ENCODE measurements around the gene RYK.

Gene RYK

DNA sequence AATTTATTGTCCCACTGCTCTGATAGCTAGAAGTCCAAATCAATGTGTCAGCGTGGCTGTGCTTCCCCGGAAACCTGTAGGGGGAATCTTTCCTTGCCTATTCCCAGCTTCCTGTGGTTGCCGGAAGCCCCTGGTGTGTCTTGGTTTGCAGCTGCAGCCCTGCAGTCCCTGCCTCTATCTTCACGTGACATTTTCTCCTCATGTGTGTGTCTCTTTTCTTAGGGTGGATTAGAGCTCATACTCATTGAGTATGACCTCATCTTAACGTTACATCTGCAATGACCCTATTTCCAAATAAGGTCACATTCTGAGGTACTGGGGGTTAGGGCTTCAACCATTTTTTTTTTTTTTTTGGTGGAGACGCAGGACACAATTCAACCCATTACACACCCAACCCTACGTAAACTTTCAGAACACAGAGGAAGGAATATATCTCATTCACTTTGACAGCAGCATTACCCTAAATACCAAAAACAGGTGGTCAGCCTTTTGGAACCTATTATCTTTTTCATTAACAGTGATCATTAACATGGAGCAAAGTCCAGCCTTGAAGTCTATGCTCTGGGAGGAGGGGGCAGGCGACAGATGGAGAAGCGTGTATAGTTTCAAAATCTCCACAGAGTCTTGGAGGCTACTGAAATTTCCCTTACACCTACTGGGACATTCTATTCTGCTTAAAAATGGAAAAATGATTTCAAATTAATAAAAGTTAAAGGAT, 88.6 kb downstream of the RYK start:
- no peak overlapping the region for H3K4me3 Mint-ChIP-seq
- DNase-seq (ENCODE audit: low spot score in 2 of 2): no peak
- no peak overlapping the region for H3K27ac Mint-ChIP-seq
- no peaks in the 10 kb centered on the region for H3K4me1 Mint-ChIP-seq
- H3K36me3 Mint-ChIP-seq: peaks cover 50% of the 10 kb centered on the region
- no peaks in the 10 kb centered on the region for H3K9me3 Mint-ChIP-seq
- ATAC-seq: no peak

DNA sequence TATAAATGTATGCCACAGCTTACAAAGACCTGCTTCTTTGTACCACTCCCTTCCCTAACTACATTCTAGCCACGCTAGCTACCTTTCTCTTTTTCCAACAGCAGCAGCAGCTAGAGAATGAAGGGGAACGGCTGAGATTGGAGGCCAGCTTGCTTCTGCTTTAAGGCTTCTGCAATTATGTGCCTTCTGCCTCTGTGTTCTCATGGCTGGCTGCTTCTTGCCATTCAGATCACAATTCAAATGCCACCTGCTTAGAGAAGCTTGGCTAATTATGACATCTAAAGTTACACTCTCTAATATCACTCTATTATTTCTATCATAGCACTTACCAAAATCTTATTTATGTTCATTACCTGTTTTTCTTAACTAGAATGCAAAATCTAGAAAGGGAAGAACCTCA, 95.2 kb downstream of the RYK start:
- Mint-ChIP-seq H3K27ac (no peak overlapping the region), H3K4me3 (no peak overlapping the region), H3K4me1 (no peaks in the 10 kb centered on the region), H3K9me3 (no peaks in the 10 kb centered on the region), H3K36me3 (peaks cover 69% of the 10 kb centered on the region)
- DNase-seq (ENCODE audit: low spot score in 2 of 2): no peak
- ATAC-seq: no peak

DNA sequence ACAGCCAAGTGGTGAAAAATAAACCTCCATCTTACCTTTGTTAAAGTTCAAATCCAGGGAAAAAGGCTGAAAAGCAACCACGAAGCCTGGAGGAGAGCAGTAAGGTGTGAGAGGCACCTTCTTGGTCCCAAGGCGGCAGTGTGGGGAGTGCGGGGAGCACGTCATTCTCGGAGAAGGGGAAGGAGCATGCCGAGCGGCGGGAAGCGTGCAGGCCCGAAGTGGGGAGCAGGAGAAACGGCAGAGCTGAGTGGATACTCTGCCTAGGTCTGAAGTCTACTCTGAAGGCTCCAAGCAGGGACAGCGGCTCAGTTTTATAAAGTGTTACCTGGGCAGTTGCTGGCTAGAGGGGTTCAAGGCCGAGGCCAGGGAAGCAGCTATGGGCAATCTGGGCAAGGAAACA, 96.9 kb downstream of the RYK start:
- Mint-ChIP-seq H3K9me3 (no peaks in the 10 kb centered on the region), H3K36me3 (peaks cover 52% of the 10 kb centered on the region), H3K4me3 (no peak overlapping the region), H3K4me1 (no peaks in the 10 kb centered on the region), H3K27ac (no peak overlapping the region)
- DNase-seq (ENCODE audit: low spot score in 2 of 2) (no peak), ATAC-seq (no peak)

DNA sequence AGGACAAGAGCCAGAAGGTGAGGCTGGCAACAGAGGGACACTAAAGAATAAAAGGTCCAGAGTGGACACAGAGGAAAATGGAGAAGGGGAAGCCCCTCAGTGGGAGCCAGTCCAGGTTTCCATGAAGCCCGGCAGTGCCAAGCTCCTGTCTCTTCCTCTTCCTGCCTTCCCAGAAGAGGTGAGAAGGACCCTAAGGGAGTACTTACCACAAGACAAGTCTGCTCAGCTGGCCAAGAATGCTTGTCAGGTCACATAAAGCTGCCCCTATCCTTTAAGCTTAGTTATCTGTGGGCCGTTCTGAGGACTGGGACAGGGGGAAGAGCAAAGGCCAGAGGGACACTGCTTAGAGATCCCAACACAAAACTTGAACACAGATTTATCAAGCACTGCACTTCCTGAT, 100.2 kb downstream of the RYK start:
- Mint-ChIP-seq H3K27ac (no peak overlapping the region), H3K36me3 (peaks cover 20% of the 10 kb centered on the region), H3K9me3 (no peaks in the 10 kb centered on the region), H3K4me3 (no peak overlapping the region), H3K4me1 (no peaks in the 10 kb centered on the region)
- no peak for ATAC-seq
- no peak for DNase-seq (ENCODE audit: low spot score in 2 of 2)

DNA sequence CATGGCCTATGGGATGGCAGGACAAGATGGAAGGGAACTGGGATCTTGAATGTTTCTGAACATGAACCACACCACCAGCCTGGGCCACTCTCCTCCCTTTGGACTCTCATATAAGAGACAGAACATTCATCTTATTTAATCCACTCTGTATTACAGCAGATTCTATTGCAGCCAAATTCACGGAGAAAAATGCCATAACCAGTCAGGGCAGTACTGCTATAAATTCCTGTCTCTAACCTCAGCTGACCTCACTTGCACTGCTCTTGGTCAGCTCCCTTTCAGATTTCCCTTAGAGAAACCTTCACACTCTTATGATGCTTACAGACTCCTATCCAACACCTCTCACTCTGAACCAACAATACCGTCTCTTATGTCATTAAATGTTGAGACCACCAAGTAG, 101.4 kb downstream of the RYK start:
- H3K36me3 Mint-ChIP-seq: peaks cover 15% of the 10 kb centered on the region
- no peaks in the 10 kb centered on the region for H3K9me3 Mint-ChIP-seq
- DNase-seq (ENCODE audit: low spot score in 2 of 2): no peak

DNA sequence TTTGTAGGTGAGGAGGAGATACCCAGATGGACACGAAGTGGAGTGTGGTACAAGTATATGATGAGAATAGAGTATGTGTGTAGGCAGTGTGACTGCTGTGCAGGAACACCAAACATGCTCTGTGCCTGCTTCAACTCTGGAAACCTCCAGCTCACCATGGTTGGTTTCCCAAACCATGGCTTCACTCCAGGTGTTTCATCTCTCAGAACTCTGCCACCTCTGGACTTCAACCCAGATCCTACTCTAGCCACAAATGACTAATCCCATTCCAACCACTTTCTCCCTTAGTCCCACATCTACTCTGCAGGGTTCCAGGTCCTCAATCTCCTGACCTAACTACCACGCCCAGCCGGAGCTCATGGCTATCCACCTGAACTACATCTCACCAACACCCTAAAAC, 102.1 kb downstream of the RYK start:
- Mint-ChIP-seq H3K4me1 (peaks cover 10% of the 10 kb centered on the region), H3K4me3 (no peak overlapping the region), H3K27ac (no peak overlapping the region), H3K36me3 (peaks cover 7% of the 10 kb centered on the region), H3K9me3 (no peaks in the 10 kb centered on the region)
- DNase-seq (ENCODE audit: low spot score in 2 of 2) (no peak), ATAC-seq (no peak)

More for the DNA sequence above, 101.4 kb downstream of the RYK start:
- no peak for ATAC-seq
- H3K4me1 Mint-ChIP-seq: peaks cover 10% of the 10 kb centered on the region
- no peak overlapping the region for H3K4me3 Mint-ChIP-seq
- no peak overlapping the region for H3K27ac Mint-ChIP-seq

DNA sequence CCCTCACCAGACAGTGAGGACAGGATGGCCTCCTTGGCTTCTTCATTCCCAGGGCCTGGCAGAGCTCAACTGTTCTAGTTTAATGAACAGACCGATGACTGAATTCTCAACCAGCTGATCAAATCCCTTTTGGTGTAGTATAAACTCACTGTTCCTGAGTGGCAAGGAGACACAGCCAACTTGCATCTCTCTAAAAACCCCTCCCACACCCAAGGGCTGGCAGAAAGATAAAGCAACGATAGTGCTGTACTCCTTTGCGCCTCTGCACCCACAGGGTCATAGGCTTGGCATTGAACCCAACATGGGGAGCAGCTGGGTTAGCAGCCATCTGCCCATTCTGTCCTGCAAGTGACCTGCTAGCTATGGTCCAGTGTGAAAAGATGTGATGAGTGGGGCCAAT, 103.2 kb downstream of the RYK start:
- no peak overlapping the region for H3K4me3 Mint-ChIP-seq
- H3K36me3 Mint-ChIP-seq: no peaks in the 10 kb centered on the region
- H3K9me3 Mint-ChIP-seq: no peaks in the 10 kb centered on the region
- H3K4me1 Mint-ChIP-seq: peaks cover 10% of the 10 kb centered on the region
- DNase-seq (ENCODE audit: low spot score in 2 of 2) (no peak), ATAC-seq (no peak)
- H3K27ac Mint-ChIP-seq: no peak overlapping the region

DNA sequence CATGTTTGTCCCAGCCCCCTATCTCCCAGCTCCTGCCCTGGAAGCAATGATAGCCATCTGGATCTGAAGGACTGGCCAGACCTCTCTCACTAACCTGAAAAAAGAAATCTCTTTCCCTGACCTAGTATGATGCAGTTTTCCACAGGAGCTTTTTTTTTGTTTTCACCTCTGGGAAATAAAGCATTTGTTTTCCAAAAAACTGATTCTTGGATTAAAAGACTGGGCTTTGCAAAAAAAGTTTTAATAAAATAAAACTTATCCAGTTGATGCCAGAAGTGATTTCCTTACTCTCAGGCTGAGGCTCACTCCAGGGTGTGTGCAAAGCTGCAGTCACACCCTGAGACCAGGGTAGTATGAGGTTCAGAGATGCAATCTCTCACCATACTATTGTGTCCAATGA, 104.0 kb downstream of the RYK start:
- peaks cover 3% of the 10 kb centered on the region for H3K9me3 Mint-ChIP-seq
- peaks cover 10% of the 10 kb centered on the region for H3K4me1 Mint-ChIP-seq
- ATAC-seq: peak; percentile 8
- no peak for DNase-seq (ENCODE audit: low spot score in 2 of 2)
- H3K4me3 Mint-ChIP-seq: no peak overlapping the region
- H3K27ac Mint-ChIP-seq: no peak overlapping the region
- H3K36me3 Mint-ChIP-seq: no peaks in the 10 kb centered on the region

DNA sequence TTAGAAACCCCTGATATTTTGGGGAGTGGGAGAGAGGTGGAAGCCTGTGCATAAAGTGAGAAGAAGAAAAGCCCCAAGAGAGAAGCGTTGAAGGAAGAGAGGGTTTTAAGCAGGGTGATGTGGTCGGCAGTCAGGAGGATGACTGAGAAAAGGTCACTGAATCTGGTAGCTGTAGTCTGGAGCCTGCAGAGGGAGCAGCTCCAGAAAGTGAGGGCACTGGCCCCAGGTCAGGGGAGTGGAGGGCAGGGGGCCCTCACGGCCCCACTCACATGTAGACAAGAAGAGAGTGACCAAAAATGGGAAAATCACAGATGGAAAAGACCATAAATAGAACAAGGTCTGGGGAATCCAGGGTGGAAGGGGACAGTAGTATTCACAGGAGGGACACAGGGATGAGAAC, 105.5 kb downstream of the RYK start:
- DNase-seq (ENCODE audit: low spot score in 2 of 2) (no peak), ATAC-seq (peak; percentile 34)
- no peak overlapping the region for H3K4me3 Mint-ChIP-seq
- H3K36me3 Mint-ChIP-seq: no peaks in the 10 kb centered on the region
- H3K4me1 Mint-ChIP-seq: peaks cover 10% of the 10 kb centered on the region
- peaks cover 6% of the 10 kb centered on the region for H3K9me3 Mint-ChIP-seq
- peak overlapping the region; percentile 36 for H3K27ac Mint-ChIP-seq

DNA sequence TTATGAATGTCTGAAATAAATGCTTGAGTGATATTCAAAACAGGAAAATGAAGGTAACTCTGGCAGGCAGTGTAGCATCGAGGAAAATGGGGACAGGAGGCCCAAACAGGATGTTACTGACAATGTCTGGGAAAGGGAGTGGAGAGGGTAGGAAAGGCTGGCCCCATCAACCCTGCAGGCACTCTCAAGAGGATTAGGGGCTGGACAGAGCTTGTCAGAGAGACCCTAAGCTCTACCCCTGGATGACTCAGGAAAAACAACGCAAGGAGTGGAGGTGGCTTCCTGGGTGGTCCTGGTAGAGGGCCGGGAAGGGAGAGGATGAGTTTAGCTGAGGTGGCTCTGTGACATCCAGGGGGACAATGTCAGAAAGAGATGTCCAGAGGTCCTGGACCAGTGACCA, 106.0 kb downstream of the RYK start:
- no peaks in the 10 kb centered on the region for H3K36me3 Mint-ChIP-seq
- peak overlapping the region; percentile 36 for H3K27ac Mint-ChIP-seq
- no peak for DNase-seq (ENCODE audit: low spot score in 2 of 2)

DNA sequence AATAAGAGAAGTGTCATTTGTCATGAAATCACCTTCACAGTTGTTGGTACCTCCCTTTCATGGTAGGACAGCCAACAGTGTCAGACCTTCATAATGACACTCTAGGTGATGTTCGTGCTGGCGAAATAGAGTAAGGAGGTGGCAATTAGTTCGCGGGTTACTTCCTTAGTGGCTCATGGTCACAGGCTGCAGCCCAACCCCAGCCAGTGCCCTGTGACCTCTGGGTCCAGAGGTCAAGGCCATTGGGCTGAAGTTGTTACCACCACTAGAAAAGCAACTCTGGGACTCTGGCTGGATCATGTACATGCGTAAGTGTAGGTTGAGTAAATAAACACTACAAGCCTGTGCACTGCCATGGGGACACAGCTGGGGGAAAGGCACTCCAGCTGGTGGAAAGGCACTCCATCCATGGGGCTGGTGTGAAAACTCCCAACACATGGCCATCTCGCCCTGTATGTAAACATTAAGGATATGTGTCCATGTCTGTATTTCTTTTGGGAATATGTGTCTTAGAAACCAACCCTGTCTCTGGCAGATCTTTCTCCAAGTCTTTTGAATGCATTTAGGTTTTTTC, 106.7 kb downstream of the RYK start:
- H3K4me3 Mint-ChIP-seq: no peak overlapping the region
- ATAC-seq: no peak
- no peaks in the 10 kb centered on the region for H3K36me3 Mint-ChIP-seq
- peaks cover 6% of the 10 kb centered on the region for H3K9me3 Mint-ChIP-seq
- no peak overlapping the region for H3K27ac Mint-ChIP-seq
- no peak for DNase-seq (ENCODE audit: low spot score in 2 of 2)
- H3K4me1 Mint-ChIP-seq: peaks cover 10% of the 10 kb centered on the region

More for the DNA sequence above, 106.0 kb downstream of the RYK start:
- no peak for ATAC-seq
- Mint-ChIP-seq H3K9me3 (peaks cover 6% of the 10 kb centered on the region), H3K4me3 (no peak overlapping the region), H3K4me1 (peaks cover 10% of the 10 kb centered on the region)

DNA sequence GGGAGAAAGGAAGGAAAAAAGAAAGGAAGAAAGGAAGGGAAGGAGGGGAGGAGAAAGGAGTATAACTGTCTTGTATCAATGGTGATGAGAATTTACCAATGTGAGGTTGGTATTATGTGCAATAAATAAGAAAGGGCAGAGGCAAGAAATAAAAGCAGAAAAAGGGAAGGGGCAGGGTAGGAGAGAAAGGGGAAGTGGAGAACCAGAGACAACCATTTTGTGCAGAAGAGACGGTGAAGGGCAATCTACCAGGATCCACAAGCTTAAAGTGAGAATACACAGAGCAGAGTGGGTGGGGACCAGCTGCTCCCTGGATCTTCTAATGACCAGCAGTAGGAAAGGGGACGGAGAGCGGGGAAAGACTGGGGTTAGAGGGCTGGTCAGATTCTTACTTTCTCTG, 114.1 kb downstream of the RYK start:
- ATAC-seq (no peak), DNase-seq (ENCODE audit: low spot score in 2 of 2) (no peak)
- H3K4me3 Mint-ChIP-seq: no peak overlapping the region
- H3K9me3 Mint-ChIP-seq: peaks cover 3% of the 10 kb centered on the region
- H3K4me1 Mint-ChIP-seq: no peaks in the 10 kb centered on the region
- H3K27ac Mint-ChIP-seq: no peak overlapping the region
- H3K36me3 Mint-ChIP-seq: no peaks in the 10 kb centered on the region

DNA sequence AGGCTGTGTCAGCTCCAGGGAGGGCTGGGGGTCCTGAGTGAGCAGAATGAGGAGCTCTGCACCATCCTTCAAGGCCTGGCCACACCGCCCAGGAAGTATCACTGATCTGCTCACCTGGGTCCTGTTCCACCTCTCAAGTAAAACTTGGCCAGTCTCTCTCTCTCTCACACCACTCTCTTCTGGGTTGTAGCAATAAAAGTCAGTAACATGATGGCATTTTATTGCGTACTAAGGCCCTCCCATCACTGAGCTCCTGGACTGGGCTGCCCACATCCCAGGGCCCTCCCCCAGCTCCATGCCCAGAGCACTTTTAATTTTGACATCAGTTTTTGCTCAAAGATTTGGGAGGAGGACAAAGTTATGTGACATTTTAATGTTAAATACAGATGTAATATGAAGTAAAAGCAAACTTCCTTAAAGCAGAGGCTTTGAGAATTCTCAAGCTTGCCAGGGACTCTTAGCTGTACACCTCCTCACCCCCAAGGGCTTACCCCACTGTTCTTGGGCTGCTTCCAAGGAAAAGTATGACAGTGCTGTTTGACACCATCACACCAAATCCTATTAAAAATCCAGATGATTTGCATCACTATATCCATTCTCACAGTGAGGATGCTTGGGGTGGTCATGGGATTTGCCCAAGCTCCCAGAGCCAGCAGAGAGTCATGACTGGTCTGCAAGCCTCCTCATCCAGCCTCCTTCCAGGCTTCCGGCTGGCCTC, 115.8 kb downstream of the RYK start:
- ATAC-seq (no peak), DNase-seq (ENCODE audit: low spot score in 2 of 2) (no peak)
- no peaks in the 10 kb centered on the region for H3K36me3 Mint-ChIP-seq
- peaks cover 7% of the 10 kb centered on the region for H3K9me3 Mint-ChIP-seq
- no peaks in the 10 kb centered on the region for H3K4me1 Mint-ChIP-seq
- H3K4me3 Mint-ChIP-seq: no peak overlapping the region
- H3K27ac Mint-ChIP-seq: no peak overlapping the region

DNA sequence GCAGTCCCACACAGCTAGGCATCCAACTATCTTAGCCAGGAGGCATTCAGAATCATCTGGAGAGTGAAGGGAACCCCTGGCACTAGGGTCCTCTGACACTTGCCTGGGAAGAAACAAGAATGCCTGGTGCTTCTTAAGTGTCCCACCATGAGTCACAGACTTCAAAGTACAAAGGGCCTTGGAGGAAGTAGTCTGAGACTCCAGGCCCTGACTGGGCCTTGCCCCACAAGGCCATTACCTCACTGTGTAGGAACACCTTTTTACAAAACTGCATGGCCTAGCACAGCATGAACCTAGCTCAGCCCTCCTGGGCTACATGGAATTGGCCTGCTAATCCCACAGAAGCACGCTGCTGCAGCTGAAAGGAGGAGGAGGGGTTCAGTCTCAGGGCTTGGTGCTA, 116.4 kb downstream of the RYK start:
- peak; percentile 36 for ATAC-seq

DNA sequence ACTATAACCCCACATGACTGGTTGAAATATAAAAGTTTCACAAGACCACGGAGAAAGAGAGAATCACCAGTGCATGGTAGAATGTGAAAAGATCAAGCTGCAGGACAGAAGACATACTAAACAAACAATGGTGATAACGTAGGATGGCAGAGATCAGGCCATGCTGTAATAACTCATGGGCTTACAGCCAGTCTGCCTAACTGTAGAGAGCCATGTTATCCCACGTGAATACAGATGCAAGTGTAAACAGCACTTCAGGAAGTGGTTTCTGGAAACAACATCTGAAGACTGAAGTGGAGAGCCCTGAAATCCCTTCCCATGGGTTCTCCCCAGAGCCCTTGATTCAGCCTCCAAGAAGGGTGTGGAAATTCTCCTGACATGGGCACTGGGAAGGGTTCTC, 117.7 kb downstream of the RYK start:
- H3K4me1 Mint-ChIP-seq: no peaks in the 10 kb centered on the region
- no peak overlapping the region for H3K4me3 Mint-ChIP-seq
- no peak for DNase-seq (ENCODE audit: low spot score in 2 of 2)
- peaks cover 7% of the 10 kb centered on the region for H3K9me3 Mint-ChIP-seq
- H3K27ac Mint-ChIP-seq: no peak overlapping the region
- no peak for ATAC-seq
- H3K36me3 Mint-ChIP-seq: no peaks in the 10 kb centered on the region

More for the DNA sequence above, 116.4 kb downstream of the RYK start:
- Mint-ChIP-seq H3K9me3 (peaks cover 7% of the 10 kb centered on the region), H3K4me1 (no peaks in the 10 kb centered on the region), H3K4me3 (no peak overlapping the region), H3K27ac (no peak overlapping the region), H3K36me3 (no peaks in the 10 kb centered on the region)
- no peak for DNase-seq (ENCODE audit: low spot score in 2 of 2)

DNA sequence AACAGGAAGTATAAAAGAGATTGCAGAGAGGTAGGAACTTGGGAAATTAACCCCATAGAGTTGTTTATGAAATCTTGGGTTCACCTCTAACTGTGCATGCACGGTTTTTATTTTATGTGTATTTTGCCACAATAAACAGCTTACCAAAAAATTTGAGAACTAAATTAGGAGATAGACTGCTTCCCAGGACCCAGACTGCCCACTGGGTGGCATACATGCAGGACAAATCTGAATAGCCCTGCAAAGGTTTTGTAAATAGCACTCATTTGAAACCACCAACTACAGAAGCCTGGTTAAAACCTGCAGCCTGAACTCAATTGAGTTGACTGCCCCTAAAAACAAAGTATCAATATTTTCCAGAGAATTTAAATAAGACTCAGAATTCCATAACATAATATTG, 124.5 kb downstream of the RYK start:
- Mint-ChIP-seq H3K9me3 (peaks cover 17% of the 10 kb centered on the region), H3K4me3 (no peak overlapping the region), H3K36me3 (no peaks in the 10 kb centered on the region), H3K4me1 (no peaks in the 10 kb centered on the region), H3K27ac (no peak overlapping the region)
- DNase-seq (ENCODE audit: low spot score in 2 of 2): no peak
- ATAC-seq: no peak
